NCI-H82 treated with DMSO at 0.1 percent for 48 hours (cell line): ENCODE results near the gene SLC25A26.
"Not testable (repeated sequence)": the region's sequence is repeated elsewhere in the genome, so short reads cannot be mapped to it uniquely, and the experiment has no call there.

Experiments
- DNase-seq: peaks from one replicate; lab custom pipeline; 2025; ENCODE audit not compliant: unreplicated experiment; lab: John Stamatoyannopoulos, UW

SLC25A26 gene

DNA sequence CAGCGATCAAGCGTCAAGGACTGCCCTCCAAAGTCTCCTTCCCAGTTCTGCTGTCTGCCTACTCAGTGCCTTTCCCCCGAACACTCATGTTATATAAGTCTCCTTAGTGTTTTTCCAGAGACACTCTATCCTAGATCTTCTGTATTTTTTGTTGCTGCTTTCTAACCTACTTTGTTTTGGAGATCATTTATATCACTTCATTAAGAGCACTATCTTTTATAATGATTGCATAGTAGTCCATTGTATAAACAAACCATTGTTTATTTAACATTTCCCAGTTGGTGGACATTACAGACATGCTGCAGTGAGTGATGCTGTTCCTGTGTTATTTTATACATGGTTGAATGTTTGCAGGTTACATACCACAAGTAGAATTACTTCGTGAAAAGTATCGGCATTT lies 47.1 kb downstream of the SLC25A26 start:
- no peak for DNase-seq

- no peak for DNase-seq
Measured at GRCh38 chr3:66268864-66269263, 48.1 kb downstream of the SLC25A26 start.

GRCh38 chr3:66269411-66269810 lies 48.6 kb downstream of the SLC25A26 start:
- DNase-seq: no peak

GRCh38 chr3:66270288-66270687 lies 49.5 kb downstream of the SLC25A26 start:
- no peak for DNase-seq

- no peak for DNase-seq
Measured at GRCh38 chr3:66270701-66271100, 49.9 kb downstream of the SLC25A26 start.

- no peak for DNase-seq
Measured at GRCh38 chr3:66271231-66271630, 50.4 kb downstream of the SLC25A26 start.

GRCh38 chr3:66272016-66272415 lies 51.2 kb downstream of the SLC25A26 start:
- no peak for DNase-seq

GRCh38 chr3:66274837-66275236 lies 54.0 kb downstream of the SLC25A26 start:
- not testable (repeated sequence) for DNase-seq

GRCh38 chr3:66276705-66277274 lies 56.0 kb downstream of the SLC25A26 start:
- DNase-seq: no peak

- no peak for DNase-seq
Measured at GRCh38 chr3:66279168-66279567, 58.4 kb downstream of the SLC25A26 start.

DNA sequence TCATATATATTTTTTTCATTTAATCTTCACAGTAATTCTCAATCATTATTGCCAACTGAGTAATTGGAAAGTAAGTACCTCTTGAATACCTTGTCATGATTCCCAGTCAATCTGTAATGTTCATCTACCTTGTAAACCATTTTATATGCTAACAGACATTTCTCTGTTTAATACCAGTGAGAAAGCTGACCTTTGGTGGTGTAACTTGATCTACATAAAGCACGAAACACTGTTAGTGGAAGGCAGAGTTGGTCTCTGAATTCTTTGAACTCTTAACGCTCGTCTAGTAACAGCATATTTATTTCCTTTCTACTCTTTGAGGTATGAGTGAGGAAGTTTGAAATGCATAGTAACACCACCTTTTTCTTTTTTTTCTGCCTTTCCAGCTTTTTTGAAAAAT lies 59.5 kb downstream of the SLC25A26 start:
- no peak for DNase-seq

DNA sequence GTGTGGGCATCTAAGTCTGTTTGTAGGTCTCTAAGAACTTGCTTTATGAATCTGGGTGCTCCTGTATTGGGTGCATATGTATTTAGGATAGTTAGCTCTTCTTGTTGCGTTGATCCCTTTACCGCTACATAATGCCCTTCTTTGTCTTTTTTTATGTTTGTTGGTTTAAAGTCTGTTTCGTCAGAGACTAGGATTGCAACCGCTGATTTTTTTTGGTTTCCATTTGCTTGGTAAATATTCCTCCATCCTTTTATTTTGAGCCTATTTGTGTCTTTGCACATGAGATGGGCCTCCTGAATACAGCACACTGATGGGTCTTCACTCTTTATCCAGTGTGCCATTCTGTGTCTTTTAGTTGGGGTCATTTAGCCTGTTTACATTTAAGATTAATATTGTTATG lies 71.1 kb downstream of the SLC25A26 start:
- not testable (repeated sequence) for DNase-seq

DNA sequence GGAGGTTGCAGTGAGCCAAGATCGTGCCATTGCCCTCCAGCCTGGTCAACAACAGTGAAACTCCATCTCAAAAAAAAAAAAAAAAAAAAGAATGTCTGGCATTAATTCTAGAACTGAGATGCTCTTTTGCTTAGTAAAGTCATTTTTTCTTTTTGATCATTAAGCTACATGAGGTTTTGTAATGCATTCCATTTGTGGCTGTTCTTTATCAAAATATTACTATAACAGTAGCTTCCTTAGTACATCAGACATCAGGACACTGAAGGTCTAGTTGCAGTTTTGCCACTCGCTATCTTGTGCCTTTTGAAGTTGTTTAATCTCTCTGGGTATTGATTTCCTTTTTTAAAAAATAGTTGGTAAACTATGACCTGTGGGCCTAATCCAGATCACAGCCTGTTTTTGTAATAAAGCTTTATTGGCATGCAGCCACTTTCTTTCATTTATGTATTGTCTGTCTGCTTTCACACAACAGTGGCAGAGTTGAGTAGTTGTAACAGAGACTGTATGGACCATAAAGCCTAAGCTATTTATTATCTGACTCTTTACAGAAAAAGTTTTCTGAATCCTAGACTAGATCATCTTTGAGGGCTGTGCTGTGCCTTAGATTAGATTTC lies 76.6 kb downstream of the SLC25A26 start:
- DNase-seq: no peak

- DNase-seq: no peak
Measured at GRCh38 chr3:66297900-66298299, 77.1 kb downstream of the SLC25A26 start.

DNA sequence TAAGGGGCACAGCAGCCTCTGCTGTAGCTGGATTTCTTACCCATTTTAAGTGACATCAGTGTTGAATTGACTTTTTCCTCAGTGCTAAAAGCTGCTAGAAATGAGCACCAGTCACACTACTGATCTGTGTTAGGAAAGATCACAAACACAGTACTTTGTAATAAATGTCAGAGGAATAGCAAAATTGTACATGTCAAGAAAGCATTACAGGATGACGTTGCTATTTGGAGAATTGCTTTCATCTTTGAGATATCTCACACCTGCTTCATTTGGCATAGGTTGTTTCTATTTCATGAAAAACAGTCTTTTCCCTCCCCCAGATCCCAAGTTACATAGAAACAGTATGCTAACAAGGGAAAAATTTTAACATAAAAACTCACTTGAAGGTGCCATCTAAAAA lies 77.8 kb downstream of the SLC25A26 start:
- DNase-seq: no peak

- not testable (repeated sequence) for DNase-seq
Measured at GRCh38 chr3:66299085-66299484, 78.3 kb downstream of the SLC25A26 start.

DNA sequence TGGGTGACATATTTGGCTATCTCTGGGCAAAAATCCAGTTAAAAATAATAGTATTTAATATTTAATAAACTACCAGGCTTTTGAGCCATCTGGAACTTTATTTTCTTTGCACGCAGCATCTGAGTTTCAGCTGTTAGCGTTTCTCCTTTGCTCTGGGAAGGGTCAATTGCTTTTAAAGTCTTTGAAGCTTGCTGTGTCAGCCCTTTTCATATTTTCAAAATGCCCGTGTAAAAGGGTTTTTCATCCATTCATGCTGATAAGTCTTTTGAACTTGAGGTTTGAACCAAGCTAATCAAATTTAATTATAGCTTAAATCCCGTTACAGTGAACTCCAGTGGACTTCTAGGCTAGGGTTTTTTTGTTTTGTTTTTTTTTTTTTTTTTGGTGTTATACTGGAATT lies 79.1 kb downstream of the SLC25A26 start:
- DNase-seq: no peak

- DNase-seq: no peak
Measured at GRCh38 chr3:66302288-66302687, 81.5 kb downstream of the SLC25A26 start.

DNA sequence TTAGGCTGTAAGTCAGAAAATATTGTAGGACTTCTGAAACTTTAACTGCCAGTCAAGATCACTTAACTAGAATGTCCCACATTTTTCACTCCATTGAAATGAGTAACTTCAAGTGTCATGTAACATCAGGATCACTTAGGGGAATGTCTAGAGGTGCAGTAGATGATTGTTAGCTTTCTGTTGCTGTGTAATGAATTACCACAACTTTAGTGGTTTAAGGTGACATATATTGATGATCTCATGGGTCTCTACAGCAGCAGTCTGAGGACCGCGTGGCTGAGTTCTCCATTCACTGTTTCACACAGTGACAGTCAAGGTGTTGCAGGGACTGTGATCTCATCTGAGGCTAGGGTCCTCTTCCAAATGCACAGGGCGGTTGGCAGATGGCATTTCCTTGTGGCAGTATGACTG lies 82.7 kb downstream of the SLC25A26 start:
- no peak for DNase-seq

GRCh38 chr3:66304293-66304692 lies 83.5 kb downstream of the SLC25A26 start:
- no peak for DNase-seq

DNA sequence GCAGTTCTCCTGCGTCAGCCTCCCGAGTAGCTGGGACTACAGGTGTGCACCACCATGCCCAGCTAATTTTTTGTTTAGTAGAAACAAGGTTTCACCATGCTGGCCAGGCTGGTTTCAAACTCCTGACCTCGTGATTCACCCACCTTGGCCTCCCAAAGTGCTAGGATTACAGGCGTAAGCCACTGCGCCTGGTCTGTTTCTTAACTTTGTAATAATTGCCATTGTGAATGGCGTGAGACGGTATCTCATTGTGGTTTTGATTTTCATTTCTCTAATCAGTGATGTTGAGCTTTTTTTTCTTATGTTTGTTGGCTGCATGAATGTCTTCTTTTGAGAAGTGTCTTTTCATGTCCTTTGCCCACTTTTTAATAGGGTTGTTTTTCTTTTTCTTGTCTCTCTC lies 85.3 kb downstream of the SLC25A26 start:
- not testable (repeated sequence) for DNase-seq

DNA sequence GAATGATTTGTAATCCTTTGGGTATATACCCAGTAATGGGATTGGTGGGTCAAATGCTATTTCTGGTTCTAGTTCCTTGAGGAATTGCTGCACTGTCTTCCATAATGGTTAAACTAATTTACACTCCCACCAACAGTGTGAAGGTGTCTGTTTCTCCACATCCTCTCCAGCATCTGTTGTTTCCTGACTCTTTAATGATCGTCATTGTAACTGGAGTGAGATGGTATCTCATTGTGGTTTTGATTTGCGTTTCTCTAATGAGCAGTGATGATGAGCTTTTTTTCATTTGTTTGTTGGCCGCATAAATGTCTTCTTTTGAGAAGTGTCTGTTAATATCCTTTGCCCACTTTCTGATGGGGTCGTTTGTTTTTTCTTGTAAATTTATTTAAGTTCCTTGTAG lies 86.2 kb downstream of the SLC25A26 start:
- DNase-seq: not testable (repeated sequence)

- no peak for DNase-seq
Measured at GRCh38 chr3:66312039-66312438, 91.2 kb downstream of the SLC25A26 start.
